Suprapubic skin (tissue), 4 donors: Measurements from ENCODE around the gene KIAA1755.

Source experiments
- EP300 ChIP-seq: sonication (generic); formaldehyde crosslinking; IDR thresholded peaks from one replicate; pipeline ENCODE4 v1.6.1; 2017; ENCODE audit warnings: antibody characterized with exemption
- POLR2A ChIP-seq, 2 donors: fragments of 450-650 bp; IDR thresholded peaks; one replicate each; pipeline ENCODE4 v1.6.1; 2017; ENCODE audit warnings: antibody characterized with exemption in 2 of 2, mild to moderate bottlenecking in 2 of 2, moderate library complexity in 2 of 2
- POLR2AphosphoS5 ChIP-seq, 3 donors: sonication (generic); formaldehyde crosslinking; IDR thresholded peaks; one replicate each; pipeline ENCODE4 v1.6.1; 2017; ENCODE audit warnings: antibody characterized with exemption in 3 of 3
- TF ChIP-seq, protein P1 (sequence below), 2 donors: fragments of 200-600 bp in 1 of 2; fragments of 450-650 bp in 1 of 2; sonication (generic) in 1 of 2; IDR thresholded peaks; one replicate each; pipeline ENCODE4 v1.5.1; 2016 to 2019; ENCODE audit warnings: antibody characterized with exemption in 2 of 2, mild to moderate bottlenecking in 1 of 2, moderate library complexity in 1 of 2

- TF ChIP-seq EP300 (no peak), POLR2A (IDR thresholded peaks at IDR 0.05) (no peak), POLR2AphosphoS5 (IDR thresholded peaks at IDR 0.05) (no peak)
- TF ChIP-seq, protein P1, sequence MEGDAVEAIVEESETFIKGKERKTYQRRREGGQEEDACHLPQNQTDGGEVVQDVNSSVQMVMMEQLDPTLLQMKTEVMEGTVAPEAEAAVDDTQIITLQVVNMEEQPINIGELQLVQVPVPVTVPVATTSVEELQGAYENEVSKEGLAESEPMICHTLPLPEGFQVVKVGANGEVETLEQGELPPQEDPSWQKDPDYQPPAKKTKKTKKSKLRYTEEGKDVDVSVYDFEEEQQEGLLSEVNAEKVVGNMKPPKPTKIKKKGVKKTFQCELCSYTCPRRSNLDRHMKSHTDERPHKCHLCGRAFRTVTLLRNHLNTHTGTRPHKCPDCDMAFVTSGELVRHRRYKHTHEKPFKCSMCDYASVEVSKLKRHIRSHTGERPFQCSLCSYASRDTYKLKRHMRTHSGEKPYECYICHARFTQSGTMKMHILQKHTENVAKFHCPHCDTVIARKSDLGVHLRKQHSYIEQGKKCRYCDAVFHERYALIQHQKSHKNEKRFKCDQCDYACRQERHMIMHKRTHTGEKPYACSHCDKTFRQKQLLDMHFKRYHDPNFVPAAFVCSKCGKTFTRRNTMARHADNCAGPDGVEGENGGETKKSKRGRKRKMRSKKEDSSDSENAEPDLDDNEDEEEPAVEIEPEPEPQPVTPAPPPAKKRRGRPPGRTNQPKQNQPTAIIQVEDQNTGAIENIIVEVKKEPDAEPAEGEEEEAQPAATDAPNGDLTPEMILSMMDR (IDR thresholded peaks at IDR 0.05): no peak
These were observed 79.2 kb downstream of the KIAA1755 start for GRCh38 chr20:38181207-38181801.
